ENCODE results near the gene FGF21.

FGF21 gene

GRCh38 chr19:48734625-48735024, 20.7 kb upstream of the FGF21 start:
- H3K4me3 ChIP-seq (replicated peaks; ENCODE audit: low read depth, low read length), result no peak overlapping the region
- no peak for DNase-seq (ENCODE audit: low read depth)
- TF ChIP-seq, protein P1, sequence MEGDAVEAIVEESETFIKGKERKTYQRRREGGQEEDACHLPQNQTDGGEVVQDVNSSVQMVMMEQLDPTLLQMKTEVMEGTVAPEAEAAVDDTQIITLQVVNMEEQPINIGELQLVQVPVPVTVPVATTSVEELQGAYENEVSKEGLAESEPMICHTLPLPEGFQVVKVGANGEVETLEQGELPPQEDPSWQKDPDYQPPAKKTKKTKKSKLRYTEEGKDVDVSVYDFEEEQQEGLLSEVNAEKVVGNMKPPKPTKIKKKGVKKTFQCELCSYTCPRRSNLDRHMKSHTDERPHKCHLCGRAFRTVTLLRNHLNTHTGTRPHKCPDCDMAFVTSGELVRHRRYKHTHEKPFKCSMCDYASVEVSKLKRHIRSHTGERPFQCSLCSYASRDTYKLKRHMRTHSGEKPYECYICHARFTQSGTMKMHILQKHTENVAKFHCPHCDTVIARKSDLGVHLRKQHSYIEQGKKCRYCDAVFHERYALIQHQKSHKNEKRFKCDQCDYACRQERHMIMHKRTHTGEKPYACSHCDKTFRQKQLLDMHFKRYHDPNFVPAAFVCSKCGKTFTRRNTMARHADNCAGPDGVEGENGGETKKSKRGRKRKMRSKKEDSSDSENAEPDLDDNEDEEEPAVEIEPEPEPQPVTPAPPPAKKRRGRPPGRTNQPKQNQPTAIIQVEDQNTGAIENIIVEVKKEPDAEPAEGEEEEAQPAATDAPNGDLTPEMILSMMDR (IDR thresholded peaks at IDR 0.05; ENCODE audit: low read length, missing control alignments), result no peak

- no peak overlapping the region for H3K4me3 ChIP-seq (replicated peaks; ENCODE audit: low read depth, low read length)
- DNase-seq (ENCODE audit: low read depth), result no peak
- TF ChIP-seq, protein P1 (IDR thresholded peaks at IDR 0.05; ENCODE audit: low read length, missing control alignments), result no peak
Measured at GRCh38 chr19:48735031-48735615, 20.2 kb upstream of the FGF21 start.

- DNase-seq (ENCODE audit: low read depth), result no peak
- TF ChIP-seq, protein P1 (IDR thresholded peaks at IDR 0.05; ENCODE audit: low read length, missing control alignments), result no peak
- H3K4me3 ChIP-seq (replicated peaks; ENCODE audit: low read depth, low read length), result no peak overlapping the region
Measured at GRCh38 chr19:48737360-48737998, 17.8 kb upstream of the FGF21 start.

- TF ChIP-seq, protein P1 (IDR thresholded peaks at IDR 0.05; ENCODE audit: low read length, missing control alignments), result no peak
- peak overlapping the region; percentile 33 for H3K4me3 ChIP-seq (replicated peaks; ENCODE audit: low read depth, low read length)
- DNase-seq (ENCODE audit: low read depth), result peak; percentile 81
Measured at GRCh38 chr19:48738557-48739403, 16.5 kb upstream of the FGF21 start.

DNA sequence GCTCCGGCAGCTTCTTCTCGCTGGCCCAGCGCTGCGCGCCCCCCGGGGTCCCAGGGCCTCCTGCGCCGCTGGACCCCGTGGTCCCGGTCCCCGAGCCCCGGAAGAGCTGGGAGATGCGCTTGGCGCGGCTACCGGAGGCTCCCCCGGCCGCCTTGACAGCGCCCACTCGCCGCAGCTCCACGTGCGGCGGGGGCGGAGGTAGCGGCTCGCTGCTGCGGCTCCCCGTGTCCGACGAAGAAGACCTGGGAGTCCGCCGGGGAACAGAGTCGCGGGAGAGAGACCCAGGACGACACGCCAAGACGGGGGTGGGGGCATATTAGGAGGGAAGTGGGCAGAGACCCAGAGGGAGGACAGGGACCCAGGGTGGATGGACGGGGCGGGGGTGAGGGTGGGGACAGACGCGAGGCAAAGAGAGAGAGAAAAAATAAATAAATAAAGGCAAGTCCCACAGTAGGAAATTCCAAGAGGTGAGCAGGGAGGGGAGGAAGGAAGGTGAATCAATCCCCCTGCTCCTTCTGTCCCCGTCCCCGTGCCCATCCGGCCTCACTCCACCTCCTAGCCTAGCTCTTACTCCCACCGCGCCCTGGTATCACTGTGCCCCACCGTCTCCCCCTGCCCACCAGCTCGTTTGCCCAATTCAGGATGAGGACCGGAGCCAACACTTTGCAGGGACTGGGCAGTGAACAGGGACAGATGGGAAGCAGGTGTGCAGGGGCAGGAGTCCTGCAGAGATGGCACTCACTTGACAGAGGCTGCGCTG, 15.7 kb upstream of the FGF21 start:
- no peak for DNase-seq (ENCODE audit: low read depth)
- TF ChIP-seq, protein P1 (IDR thresholded peaks at IDR 0.05; ENCODE audit: low read length, missing control alignments), result no peak
- H3K4me3 ChIP-seq (replicated peaks; ENCODE audit: low read depth, low read length), result peak overlapping the region; percentile 19

- H3K4me3 ChIP-seq (replicated peaks; ENCODE audit: low read depth, low read length), result no peak within 1 kb of the TSS
- no peak for DNase-seq (ENCODE audit: low read depth)
- TF ChIP-seq, protein P1 (IDR thresholded peaks at IDR 0.05; ENCODE audit: low read length, missing control alignments), result no peak
Measured at GRCh38 chr19:48740164-48740972, 15.0 kb upstream of the FGF21 start, which contains the start of gene RASIP1. TSS of gene RASIP1 (minus strand) at chr19:48740610. CDS start at chr19:48740282, 328 bp downstream.

All from fibroblast of pulmonary artery (primary cell).